K562 (cell line): ENCODE measurements around the gene SLC7A14. TPM values are rescaled to one million over a fixed set of nuclear protein-coding genes. Genes with fewer than 3 reads are reported as not detected.

Source experiments
- ATAC-seq: fragments of 200-7000 bp; cut with Tn5 transposase; 3 replicates; pipeline ENCODE4 v1.9.1; 2020; ENCODE audit warnings: moderate library complexity
- BruUV-seq: library from RNA; stranded (reverse); fragments of 400-500 nt; replicated peaks from 2 replicates; lab custom pipeline; 2021; lab: Mats Ljungman, UMichigan
- CTCF ChIA-PET: fragments of 300-600 bp; formaldehyde crosslinking; extraction: SDS; loops from one replicate; lab custom pipeline; 2021; ENCODE audit warnings: low intra/inter-chr PET ratio; lab: Yijun Ruan, JAX
- POLR2A ChIA-PET: fragments of 300-600, 350-650 bp; sonication (Branson Sonifier 250); formaldehyde crosslinking; extraction: SDS; loops from one replicate; lab custom pipeline; 2021; ENCODE audit warnings: antibody characterized with exemption, inconsistent platforms; lab: Yijun Ruan, JAX
- DNase-seq, 4 experiments: peaks; one replicate each; pipeline versions ENCODE4 v3.0.0 to v3.0.0-alpha.2; 2011 to 2018; ENCODE audit warnings: low spot score in 3 of 4, mixed read lengths in 3 of 4; ENCODE audit errors: extremely low read depth in 1 of 4
- FAIRE-seq: peaks from 2 replicates; lab custom pipeline; 2011; peaks lifted over from hg19 to GRCh38; lab: Jason Lieb, UNC
- H2AFZ ChIP-seq: 2 replicates; pipeline ENCODE4 v1.6.0; 2011; ENCODE audit warnings: low read depth, low read length, control low read depth, inconsistent platforms
- H3K27ac ChIP-seq: fragments of 200-600 bp; 3 replicates; pipeline ENCODE4 v1.8.0; 2011; ENCODE audit warnings: low read depth, mild to moderate bottlenecking, control low read depth, inconsistent platforms, low read length, moderate library complexity, mixed read lengths; ENCODE audit errors: extremely low read depth
- H3K27me3 ChIP-seq, 2 experiments: fragments of 300-600 bp in 1 of 2; 2 replicates in 1 of 2; 3 replicates in 1 of 2; pipeline versions ENCODE4 v1.6.0 to v1.8.0; 2011; ENCODE audit warnings: inconsistent platforms in 2 of 2, low read length in 2 of 2, mild to moderate bottlenecking in 1 of 2, mixed read lengths in 1 of 2, moderate library complexity in 1 of 2; ENCODE audit not compliant: control insufficient read depth in 2 of 2, insufficient read depth in 2 of 2
- H3K36me3 ChIP-seq: fragments of 300-600 bp; 3 replicates; pipeline ENCODE4 v1.8.0; 2011; ENCODE audit warnings: mild to moderate bottlenecking, low read length, inconsistent platforms; ENCODE audit not compliant: control insufficient read depth, insufficient read depth
- H3K4me1 ChIP-seq, 2 experiments: fragments of 200-600 bp in 1 of 2; replicated peaks in 1 of 2; 2 replicates in 1 of 2; 3 replicates in 1 of 2; pipeline versions ENCODE4 v1.5.1 to v1.8.0; 2011; ENCODE audit warnings: inconsistent platforms in 2 of 2, low read length in 2 of 2, mild to moderate bottlenecking in 1 of 2, mixed read lengths in 1 of 2, moderate library complexity in 1 of 2; ENCODE audit not compliant: control insufficient read depth in 2 of 2, insufficient read depth in 2 of 2
- H3K4me2 ChIP-seq: 2 replicates; pipeline ENCODE4 v1.6.1; 2011; ENCODE audit warnings: low read length, control low read depth, inconsistent platforms, mixed read lengths; ENCODE audit not compliant: insufficient read depth
- H3K4me3 ChIP-seq: fragments of 200-600 bp; sonication (generic), shearing (Covaris generic); 2 replicates; pipeline ENCODE4 v1.5.1; 2016; ENCODE audit warnings: control low read depth, inconsistent platforms
- H3K79me2 ChIP-seq: fragments of 200-600 bp; 3 replicates; pipeline ENCODE4 v1.8.0; 2011; ENCODE audit warnings: low read length, inconsistent platforms; ENCODE audit not compliant: control insufficient read depth, insufficient read depth
- H3K9ac ChIP-seq, 2 experiments: 2 replicates each; pipeline versions ENCODE4 v1.6.0 to v1.6.1; 2011; ENCODE audit warnings: low read depth in 2 of 2, low read length in 2 of 2, control low read depth in 1 of 2, inconsistent platforms in 1 of 2, mild to moderate bottlenecking in 1 of 2, mixed read lengths in 1 of 2; ENCODE audit not compliant: insufficient read depth in 1 of 2
- H3K9me1 ChIP-seq: one replicate; pipeline ENCODE4 v1.6.0; 2011; ENCODE audit warnings: inconsistent platforms, mild to moderate bottlenecking, low read length, moderate library complexity; ENCODE audit not compliant: control insufficient read depth, insufficient read depth
- H3K9me3 ChIP-seq: replicated peaks from 2 replicates; pipeline ENCODE4 v1.5.1; 2011; ENCODE audit warnings: low read depth, low read length, inconsistent platforms; ENCODE audit not compliant: control insufficient read depth, insufficient read depth
- H4K20me1 ChIP-seq: replicated peaks from 2 replicates; pipeline ENCODE4 v1.6.1; 2011; ENCODE audit warnings: low read length, inconsistent platforms, mixed read lengths; ENCODE audit not compliant: control insufficient read depth, insufficient read depth
- BRCA1 ChIP-seq, 2 experiments: fragments of 450-650 bp in 1 of 2; sonication (generic) in 1 of 2; formaldehyde crosslinking in 1 of 2; IDR thresholded peaks; 2 replicates each; pipeline versions ENCODE4 v1.5.0 to v1.6.1; 2017 to 2020; ENCODE audit warnings: mild to moderate bottlenecking in 1 of 2, missing genetic modification reagents in 1 of 2
- CHD1 ChIP-seq: fragments of 200-600 bp; sonication (generic); IDR thresholded peaks from one replicate; pipeline ENCODE4 v1.6.1; 2012; ENCODE audit warnings: mild to moderate bottlenecking, moderate library complexity, low read length, inconsistent platforms
- HNRNPLL ChIP-seq: fragments of 200-400 bp; formaldehyde crosslinking; IDR thresholded peaks from 2 replicates; pipeline ENCODE4 v1.6.1; 2017; ENCODE audit warnings: low read length, low read depth, mild to moderate bottlenecking; ENCODE audit not compliant: poor library complexity, severe bottlenecking
- KLF16 ChIP-seq: IDR thresholded peaks from 2 replicates; pipeline ENCODE4 v1.6.1; 2016; ENCODE audit warnings: antibody characterized with exemption
- NFE2L1 ChIP-seq: fragments of 450-650 bp; IDR thresholded peaks from 2 replicates; pipeline ENCODE4 v1.6.1; 2016; ENCODE audit warnings: missing genetic modification characterization, low read depth, mild to moderate bottlenecking, missing compliant biosample characterization, moderate library complexity, borderline replicate concordance
- OTX1 ChIP-seq: fragments of 450-650 bp; formaldehyde crosslinking; IDR thresholded peaks from 2 replicates; pipeline ENCODE4 v1.4.0; 2022; ENCODE audit warnings: mild to moderate bottlenecking
- RBM22 ChIP-seq: fragments of 200-400 bp; formaldehyde crosslinking; IDR thresholded peaks from 2 replicates; pipeline ENCODE4 v1.6.1; 2018; ENCODE audit warnings: low read length, low read depth; ENCODE audit not compliant: poor library complexity, severe bottlenecking
- SMC3 ChIP-seq: conservative IDR thresholded peaks from 2 replicates; pipeline ENCODE4 v1.6.1; 2011; ENCODE audit warnings: low read depth, low read length, improper control_type of control experiment; ENCODE audit not compliant: insufficient read depth
- TEAD2 ChIP-seq: fragments of 450-650 bp; IDR thresholded peaks from 2 replicates; pipeline ENCODE4 v1.6.1; 2016; ENCODE audit warnings: missing genetic modification characterization, control low read depth, missing compliant biosample characterization
- ZNF134 ChIP-seq: fragments of 250-450 bp; sonication (Bioruptor Pico); conservative IDR thresholded peaks from 2 replicates; pipeline ENCODE4 v1.4.0; 2020
- ZNF584 ChIP-seq: fragments of 200-800 bp; sonication (Bioruptor generic); IDR thresholded peaks from 2 replicates; pipeline ENCODE4 v1.6.1; 2016; ENCODE audit warnings: low read depth, mild to moderate bottlenecking, missing genetic modification characterization, missing compliant biosample characterization
- ZNF766 ChIP-seq: fragments of 200-800 bp; sonication (Bioruptor generic); conservative IDR thresholded peaks from 2 replicates; pipeline ENCODE4 v1.6.1; 2016; ENCODE audit warnings: missing genetic modification characterization, missing compliant biosample characterization
- WGBS: fragments of 100-300 bp; shearing (Covaris generic); methylation state at CpG from one replicate; pipeline ENCODE4 v1.1.6; 2016; ENCODE audit warnings: low coverage, mixed read lengths; ENCODE audit not compliant: insufficient coverage; ENCODE audit errors: missing lambda C conversion rate; 5-methylcytosine and 5-hydroxymethylcytosine counted together
- in situ Hi-C: fragments of 300-500 bp; cut with MboI; formaldehyde crosslinking; loops from 4 replicates; pipeline ENCODE4 v1.15.0; 2018; ENCODE audit warnings: inconsistent platforms, mixed read lengths
- intact Hi-C: fragments of 100-400 bp; cut with micrococcal nuclease; formaldehyde crosslinking; loops from 2 replicates; pipeline ENCODE4 v1.14.2; 2022
- polyA plus RNA-seq, 8 experiments: library from polyadenylated mRNA; depleted of rRNA in 4 of 8; stranded (reverse) in 5 of 8; unstranded in 3 of 8; fragments of >200 nt; fragmentation: Nextera tagmentation in 2 of 8; fragmentation: Illumina TruSeq in 1 of 8; extraction: Ambion mirVana in 2 of 8; extraction: Trizol in 1 of 8; gene quantifications; 2 replicates each; pipeline versions ENCODE4 v1.2.1 to v1.2.3, GENCODE V29; 2011 to 2014; ENCODE audit warnings: inconsistent platforms in 1 of 8, missing spikeins in 1 of 8
- total RNA-seq, 7 experiments: library from RNA; depleted of rRNA in 6 of 7; stranded (reverse); fragments of >200 nt in 6 of 7; fragmentation: Illumina TruSeq in 2 of 7; extraction: Trizol in 2 of 7; gene quantifications; 2 replicates each; pipeline versions ENCODE4 v1.2.1 to v1.2.3, GENCODE V29; 2011 to 2021; ENCODE audit warnings: low replicate concordance in 1 of 7
- TF ChIP-seq, protein P1 (sequence below): fragments of 150-350 bp; IDR thresholded peaks from 2 replicates; pipeline ENCODE4 v1.6.1; 2014; ENCODE audit warnings: low read depth, mild to moderate bottlenecking, low read length, borderline replicate concordance
- TF ChIP-seq, protein P2 (sequence below): sonication (generic); formaldehyde crosslinking; IDR thresholded peaks from 2 replicates; pipeline ENCODE4 v1.5.0; 2020; ENCODE audit warnings: missing genetic modification reagents
- TF ChIP-seq, protein P3 (sequence below), 3 experiments: fragments of 200-800 bp in 1 of 3; fragments of 250-450 bp in 1 of 3; fragments of 450-650 bp in 1 of 3; sonication (Bioruptor Pico) in 1 of 3; sonication (Bioruptor generic) in 1 of 3; formaldehyde crosslinking in 1 of 3; IDR thresholded peaks; 2 replicates each; pipeline versions ENCODE4 v1.6.1 to v1.8.0; 2016 to 2022; ENCODE audit warnings: mild to moderate bottlenecking in 2 of 3, missing genetic modification characterization in 2 of 3, missing compliant biosample characterization in 1 of 3, moderate library complexity in 1 of 3

The SLC7A14 gene
- total and polyA plus RNA-seq, 9 of the 15 experiments (the other 6 are each of a cell fraction or from before 2014, with no cell fraction given), result not detected

DNA sequence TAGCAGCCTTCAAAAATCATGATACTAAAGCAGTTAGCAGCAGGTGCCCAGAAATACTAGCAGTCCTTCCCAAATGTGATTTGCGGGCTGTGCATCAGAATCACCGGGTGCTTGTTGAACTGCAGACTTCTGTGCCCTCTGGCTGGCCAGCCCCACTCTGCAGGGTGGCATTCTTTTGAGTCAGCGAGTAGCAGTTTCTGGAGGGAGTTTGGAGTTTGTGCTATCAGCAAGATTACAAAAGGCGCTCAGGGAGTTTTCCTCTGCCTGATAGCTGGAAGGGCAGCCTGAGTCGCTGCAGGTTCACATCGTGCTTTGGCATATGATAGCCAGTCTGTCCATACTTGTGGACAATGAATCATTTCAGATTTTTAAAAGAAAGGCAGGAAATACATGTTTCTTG, 109.6 kb downstream of the SLC7A14 start:
- H3K4me3 ChIP-seq, result no peak overlapping the region
- DNase-seq (no peak), ATAC-seq (no peak), FAIRE-seq (no peak)
- intact Hi-C loops (no loop called here), in situ Hi-C loops (no loop called here)
- 8% methylated on average over 6 of the region's 6 CpGs for WGBS
- H3K9me3 ChIP-seq, result no peaks in the 10 kb centered on the region
- no peaks in the 10 kb centered on the region for H3K4me1 ChIP-seq
- ChIA-PET POLR2A (interaction anchor here (1.2 kb wide), 1 partner anchor 12 kb away, joined by 3 read pairs; no protein-coding TSS in a partner anchor), CTCF (no interaction called here)
- no peaks in the 10 kb centered on the region for H3K79me2 ChIP-seq
- H3K36me3 ChIP-seq, result no peaks in the 10 kb centered on the region
- no TSS peak for BruUV-seq
- H3K27ac ChIP-seq, result no peak overlapping the region
- H3K9ac ChIP-seq, result no peak overlapping the region
- no peaks in the 10 kb centered on the region for H4K20me1 ChIP-seq
- H3K4me2 ChIP-seq, result no peak overlapping the region
- no peaks in the 10 kb centered on the region for H3K9me1 ChIP-seq
- H2AFZ ChIP-seq, result no peak overlapping the region
- H3K27me3 ChIP-seq, result peaks cover 14 to 33% of the 10 kb centered on the region in 2 experiments; a peak in 4 of 5 replicates
- TF ChIP-seq NFE2L1 (tag) (no peak), ZNF134 (CRISPR knock-in tag) (no peak), HNRNPLL (no peak), RBM22 (no peak), BRCA1 (IDR thresholded peaks at IDR 0.05) (no peak), BRCA1 (CRISPR knock-in tag; IDR thresholded peaks at IDR 0.05) (no peak), TEAD2 (tag) (no peak), OTX1 (CRISPR knock-in tag) (no peak), KLF16 (no peak), CHD1 (no peak), ZNF584 (CRISPR knock-in tag) (no peak), SMC3 (no peak), ZNF766 (CRISPR knock-in tag) (no peak)
- TF ChIP-seq, protein P1, sequence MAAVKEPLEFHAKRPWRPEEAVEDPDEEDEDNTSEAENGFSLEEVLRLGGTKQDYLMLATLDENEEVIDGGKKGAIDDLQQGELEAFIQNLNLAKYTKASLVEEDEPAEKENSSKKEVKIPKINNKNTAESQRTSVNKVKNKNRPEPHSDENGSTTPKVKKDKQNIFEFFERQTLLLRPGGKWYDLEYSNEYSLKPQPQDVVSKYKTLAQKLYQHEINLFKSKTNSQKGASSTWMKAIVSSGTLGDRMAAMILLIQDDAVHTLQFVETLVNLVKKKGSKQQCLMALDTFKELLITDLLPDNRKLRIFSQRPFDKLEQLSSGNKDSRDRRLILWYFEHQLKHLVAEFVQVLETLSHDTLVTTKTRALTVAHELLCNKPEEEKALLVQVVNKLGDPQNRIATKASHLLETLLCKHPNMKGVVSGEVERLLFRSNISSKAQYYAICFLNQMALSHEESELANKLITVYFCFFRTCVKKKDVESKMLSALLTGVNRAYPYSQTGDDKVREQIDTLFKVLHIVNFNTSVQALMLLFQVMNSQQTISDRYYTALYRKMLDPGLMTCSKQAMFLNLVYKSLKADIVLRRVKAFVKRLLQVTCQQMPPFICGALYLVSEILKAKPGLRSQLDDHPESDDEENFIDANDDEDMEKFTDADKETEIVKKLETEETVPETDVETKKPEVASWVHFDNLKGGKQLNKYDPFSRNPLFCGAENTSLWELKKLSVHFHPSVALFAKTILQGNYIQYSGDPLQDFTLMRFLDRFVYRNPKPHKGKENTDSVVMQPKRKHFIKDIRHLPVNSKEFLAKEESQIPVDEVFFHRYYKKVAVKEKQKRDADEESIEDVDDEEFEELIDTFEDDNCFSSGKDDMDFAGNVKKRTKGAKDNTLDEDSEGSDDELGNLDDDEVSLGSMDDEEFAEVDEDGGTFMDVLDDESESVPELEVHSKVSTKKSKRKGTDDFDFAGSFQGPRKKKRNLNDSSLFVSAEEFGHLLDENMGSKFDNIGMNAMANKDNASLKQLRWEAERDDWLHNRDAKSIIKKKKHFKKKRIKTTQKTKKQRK, result no peak
- TF ChIP-seq, protein P2, sequence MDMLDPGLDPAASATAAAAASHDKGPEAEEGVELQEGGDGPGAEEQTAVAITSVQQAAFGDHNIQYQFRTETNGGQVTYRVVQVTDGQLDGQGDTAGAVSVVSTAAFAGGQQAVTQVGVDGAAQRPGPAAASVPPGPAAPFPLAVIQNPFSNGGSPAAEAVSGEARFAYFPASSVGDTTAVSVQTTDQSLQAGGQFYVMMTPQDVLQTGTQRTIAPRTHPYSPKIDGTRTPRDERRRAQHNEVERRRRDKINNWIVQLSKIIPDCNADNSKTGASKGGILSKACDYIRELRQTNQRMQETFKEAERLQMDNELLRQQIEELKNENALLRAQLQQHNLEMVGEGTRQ (CRISPR knock-in tag), result no peak
- TF ChIP-seq, protein P3, sequence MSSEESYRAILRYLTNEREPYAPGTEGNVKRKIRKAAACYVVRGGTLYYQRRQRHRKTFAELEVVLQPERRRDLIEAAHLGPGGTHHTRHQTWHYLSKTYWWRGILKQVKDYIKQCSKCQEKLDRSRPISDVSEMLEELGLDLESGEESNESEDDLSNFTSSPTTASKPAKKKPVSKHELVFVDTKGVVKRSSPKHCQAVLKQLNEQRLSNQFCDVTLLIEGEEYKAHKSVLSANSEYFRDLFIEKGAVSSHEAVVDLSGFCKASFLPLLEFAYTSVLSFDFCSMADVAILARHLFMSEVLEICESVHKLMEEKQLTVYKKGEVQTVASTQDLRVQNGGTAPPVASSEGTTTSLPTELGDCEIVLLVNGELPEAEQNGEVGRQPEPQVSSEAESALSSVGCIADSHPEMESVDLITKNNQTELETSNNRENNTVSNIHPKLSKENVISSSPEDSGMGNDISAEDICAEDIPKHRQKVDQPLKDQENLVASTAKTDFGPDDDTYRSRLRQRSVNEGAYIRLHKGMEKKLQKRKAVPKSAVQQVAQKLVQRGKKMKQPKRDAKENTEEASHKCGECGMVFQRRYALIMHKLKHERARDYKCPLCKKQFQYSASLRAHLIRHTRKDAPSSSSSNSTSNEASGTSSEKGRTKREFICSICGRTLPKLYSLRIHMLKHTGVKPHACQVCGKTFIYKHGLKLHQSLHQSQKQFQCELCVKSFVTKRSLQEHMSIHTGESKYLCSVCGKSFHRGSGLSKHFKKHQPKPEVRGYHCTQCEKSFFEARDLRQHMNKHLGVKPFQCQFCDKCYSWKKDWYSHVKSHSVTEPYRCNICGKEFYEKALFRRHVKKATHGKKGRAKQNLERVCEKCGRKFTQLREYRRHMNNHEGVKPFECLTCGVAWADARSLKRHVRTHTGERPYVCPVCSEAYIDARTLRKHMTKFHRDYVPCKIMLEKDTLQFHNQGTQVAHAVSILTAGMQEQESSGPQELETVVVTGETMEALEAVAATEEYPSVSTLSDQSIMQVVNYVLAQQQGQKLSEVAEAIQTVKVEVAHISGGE (CRISPR knock-in tag; IDR thresholded peaks at IDR 0.05), result no peak
